HG03520 (cell line): ENCODE results near the gene MYL2.

ENCODE experiments used
- ATAC-seq: cut with Tn5 transposase; IDR thresholded peaks from one replicate; pipeline ENCODE4 v1.9.1; 2021; ENCODE audit warnings: mild to moderate bottlenecking, moderate library complexity; ENCODE audit not compliant: unreplicated experiment

MYL2 gene

DNA sequence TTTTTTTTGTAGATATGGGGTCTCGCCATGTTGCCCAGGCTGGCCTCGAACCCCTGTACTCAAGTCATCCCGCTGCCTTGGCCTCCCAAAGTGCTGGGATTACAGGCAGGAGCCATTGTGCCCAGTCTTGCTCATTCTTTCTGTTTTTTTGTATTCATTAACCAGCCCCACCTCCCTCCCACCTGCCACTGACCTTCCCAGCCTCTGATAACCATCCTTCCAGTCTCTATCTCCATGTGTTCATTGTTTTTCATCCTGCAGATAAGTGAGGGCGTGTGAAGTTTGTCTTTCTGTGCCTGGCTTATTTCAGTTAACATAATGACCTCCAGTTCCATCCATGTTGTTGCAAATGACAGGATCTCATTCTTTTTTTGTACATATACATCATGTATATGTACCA is 19.0 kb downstream of the MYL2 start:
- no peak for ATAC-seq

DNA sequence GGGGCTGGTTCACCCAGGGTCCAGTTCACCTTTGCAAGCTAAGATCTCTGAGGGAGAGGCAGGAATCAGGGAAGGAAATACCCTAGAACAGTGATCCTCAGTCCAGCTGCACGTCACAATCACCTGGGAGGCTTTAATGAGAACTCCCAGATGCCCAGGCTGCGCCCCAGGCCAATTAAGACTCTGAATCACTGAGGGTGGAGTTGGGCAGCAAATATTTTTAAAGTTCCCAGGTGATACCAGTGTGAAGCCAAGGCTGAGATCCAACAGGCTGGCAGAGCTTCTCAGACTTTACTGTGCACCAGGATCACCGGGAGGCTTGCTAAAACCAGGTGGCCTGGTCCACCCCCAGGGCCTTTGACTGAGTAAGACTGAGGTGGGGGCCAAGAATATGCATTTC is 23.8 kb downstream of the MYL2 start:
- ATAC-seq, result no peak

DNA sequence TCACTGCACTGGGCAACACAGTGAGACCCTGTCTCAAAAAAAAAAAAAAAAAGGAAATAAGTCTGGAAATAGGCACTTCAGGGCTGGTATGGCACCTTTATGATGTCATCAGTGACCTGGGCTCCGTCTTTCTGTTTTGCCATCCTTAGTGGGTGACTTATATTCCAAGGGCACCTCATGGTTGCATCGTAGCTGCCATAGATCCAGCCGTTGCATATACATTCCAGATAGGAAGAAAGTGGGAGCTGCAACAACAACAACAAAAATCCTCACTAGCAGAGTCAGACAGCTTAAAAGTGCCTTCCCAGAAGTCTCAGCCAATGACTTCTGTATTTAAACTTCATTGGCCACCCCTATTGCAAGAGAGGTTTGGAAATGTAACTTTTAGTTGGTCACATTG is 26.4 kb downstream of the MYL2 start:
- ATAC-seq, result no peak

DNA sequence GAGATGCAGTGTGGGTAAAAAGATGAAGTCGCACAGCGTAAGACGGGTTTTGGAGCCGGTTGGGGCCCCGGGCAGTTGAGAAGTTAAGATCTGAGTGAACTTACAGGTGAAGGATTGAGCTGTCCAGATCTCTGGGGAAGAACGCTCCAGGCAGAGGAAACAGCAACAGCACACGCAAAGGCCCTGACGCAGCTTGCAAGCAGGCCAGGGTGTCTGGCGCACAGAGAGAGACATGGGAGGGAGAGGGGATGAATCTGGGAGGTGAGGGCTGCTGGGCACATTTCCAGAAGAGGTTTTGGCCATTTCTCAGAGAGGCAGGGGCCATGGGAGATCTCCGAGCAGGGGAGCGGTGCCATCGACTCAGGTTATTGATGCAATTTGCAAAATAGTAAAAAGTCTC is 31.0 kb downstream of the MYL2 start:
- ATAC-seq, result no peak

DNA sequence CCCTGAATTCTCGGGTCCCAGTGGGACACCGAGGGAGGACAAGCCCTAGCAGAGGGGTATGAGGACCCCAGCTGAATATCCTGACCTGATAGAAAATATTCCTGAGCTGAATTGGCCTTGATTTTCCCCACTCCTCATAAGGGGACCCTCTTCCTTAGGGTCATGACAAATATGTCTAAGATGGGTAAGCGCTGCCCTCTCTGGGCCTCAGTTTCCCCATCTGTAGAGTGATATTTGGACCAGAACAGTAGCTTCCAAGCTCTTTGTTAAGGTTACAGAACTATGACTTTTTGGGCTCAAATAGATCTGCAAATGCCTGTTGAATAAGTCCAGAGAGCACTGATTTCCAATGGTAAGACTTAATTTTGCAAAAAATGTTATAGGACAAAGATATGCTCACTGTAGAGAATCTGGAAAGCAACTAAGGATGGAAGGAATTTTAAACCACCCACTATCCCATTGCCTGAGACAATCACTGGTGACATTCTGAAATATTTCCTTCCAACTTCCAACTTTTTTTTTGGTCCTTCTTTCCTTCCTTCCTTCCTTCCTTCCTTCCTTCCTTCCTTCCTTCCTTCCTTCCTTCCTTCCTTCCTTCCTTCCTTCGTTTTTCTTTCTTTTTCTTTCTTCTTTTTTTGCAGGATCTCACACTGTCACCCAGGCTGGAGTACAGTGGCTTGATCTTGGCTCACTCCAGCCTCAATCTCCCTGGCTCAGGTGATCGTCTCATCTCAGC is 32.0 kb downstream of the MYL2 start:
- ATAC-seq, result no peak

DNA sequence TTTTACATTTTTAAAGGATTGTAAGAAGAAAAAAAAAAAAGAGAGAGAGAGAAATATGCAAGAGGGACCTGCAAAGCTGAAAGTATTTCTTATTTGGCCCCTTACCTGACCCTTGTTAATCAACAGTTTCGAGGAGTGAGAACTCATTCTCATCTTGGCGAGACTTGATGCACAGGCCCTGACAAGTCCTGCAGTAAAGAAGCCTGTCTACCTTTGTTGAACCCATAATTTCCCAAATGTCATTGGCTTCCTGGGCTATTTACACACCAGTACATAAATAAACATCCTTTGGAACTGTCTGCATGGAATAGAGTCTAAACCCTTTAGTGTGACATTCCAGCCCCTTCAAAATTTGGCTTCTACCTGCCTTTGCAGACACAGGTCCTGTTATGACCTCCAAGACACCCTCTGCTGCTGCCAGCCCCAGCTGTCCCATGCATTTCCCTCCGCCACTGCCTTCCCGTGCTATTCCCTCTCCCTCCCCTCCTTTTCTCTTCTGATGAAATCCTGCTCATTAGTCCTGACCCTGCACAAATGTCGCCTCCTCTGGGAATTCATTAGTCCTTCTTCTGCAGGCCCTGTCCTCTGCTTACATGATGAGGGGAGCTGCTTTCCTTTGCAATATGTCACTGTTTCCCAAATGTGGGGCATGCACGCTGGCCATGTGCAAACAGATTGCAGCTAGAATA is 35.1 kb downstream of the MYL2 start:
- no peak for ATAC-seq

DNA sequence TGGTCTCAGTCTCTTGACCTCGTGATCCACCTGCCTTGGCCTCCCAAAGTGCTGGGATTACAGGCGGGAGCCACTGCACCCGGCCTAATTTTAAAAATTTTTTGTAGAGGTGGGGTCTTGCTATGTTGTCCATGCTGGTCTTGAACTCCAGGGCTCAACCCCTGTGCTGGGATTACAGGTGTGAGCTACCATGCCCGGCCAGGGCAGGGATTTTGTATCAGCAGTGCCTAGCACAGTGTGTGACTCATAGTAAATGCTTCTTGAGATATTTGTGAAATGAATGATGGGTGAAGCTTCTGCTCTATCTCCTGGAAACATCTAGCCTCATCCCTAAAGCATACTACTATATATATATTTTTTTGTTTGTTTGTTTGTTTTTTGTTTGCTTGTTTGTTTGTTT is 37.1 kb downstream of the MYL2 start:
- ATAC-seq, result no peak

DNA sequence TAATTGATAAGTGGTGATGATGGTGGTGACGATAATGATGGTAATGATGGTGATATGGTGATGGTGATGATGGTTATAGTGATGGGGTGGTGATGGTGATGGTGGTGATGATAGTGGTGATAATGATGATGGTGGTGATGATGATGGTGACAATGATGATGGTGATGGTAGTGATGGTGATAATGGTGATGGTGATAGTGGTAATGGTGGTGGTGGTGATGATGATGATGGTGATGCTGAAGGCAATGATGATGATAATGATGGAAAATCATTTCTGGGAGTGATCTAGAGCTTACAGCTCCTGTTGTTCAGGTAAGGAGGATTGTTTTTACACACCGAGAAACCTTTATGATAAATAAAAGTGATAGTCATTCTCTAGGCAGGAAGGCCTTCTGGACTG is 39.7 kb downstream of the MYL2 start:
- no peak for ATAC-seq

DNA sequence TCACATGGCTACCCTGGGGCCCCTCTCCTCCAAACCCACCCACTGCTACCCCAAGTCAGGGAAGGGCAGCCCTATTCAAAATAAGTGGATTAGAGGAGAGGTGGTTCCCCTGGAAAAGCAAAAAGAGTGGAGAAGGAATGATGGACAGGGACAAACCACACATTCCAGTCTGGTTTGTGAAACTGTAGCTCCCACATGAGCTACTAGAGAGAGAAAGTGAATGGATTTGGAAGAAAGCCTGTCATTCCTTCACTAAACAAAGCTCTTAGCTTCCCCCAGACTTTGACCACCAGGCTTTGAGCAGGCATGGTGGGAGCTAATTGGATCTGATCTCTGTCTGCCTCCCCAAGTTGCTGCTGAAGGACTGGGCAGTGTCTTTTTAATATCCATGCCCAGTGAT is 45.6 kb downstream of the MYL2 start:
- ATAC-seq, result no peak

DNA sequence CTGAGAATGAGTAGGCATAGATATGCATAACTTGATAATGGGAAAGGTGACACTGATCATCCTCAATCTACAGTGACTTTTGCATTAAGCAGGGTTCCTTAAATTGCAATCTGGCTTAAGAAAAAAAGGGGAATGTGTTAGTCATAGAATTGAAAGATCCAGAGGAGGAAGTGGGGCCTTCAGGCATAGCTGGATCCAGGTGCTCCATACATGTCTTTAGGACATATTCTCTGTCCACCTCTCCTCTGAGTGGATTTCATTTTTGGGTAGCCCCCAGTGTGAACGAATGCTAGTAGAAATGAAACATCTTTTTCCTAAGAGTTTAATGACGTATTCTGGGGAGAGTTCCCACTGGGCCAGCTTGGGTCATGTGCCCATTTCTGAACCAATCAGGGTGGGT is 46.0 kb downstream of the MYL2 start:
- no peak for ATAC-seq

DNA sequence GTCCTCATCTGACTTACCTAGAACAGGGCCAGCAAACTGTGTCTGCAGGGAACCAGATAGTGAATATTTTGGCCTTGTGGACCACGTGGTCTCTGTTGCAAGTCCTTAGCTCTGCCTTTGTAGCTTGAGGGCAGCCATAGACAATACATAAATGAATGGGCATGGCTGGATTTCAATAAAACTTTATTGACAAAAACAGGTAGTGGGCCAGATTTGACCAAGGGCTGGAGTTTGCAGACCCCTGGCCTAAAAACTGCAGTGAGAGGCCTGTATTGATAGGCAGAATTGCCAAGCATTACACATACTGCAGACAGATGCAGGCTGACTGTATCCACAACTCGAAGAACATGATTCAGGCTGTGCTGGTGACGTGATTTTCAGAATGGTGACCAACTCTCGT is 48.3 kb downstream of the MYL2 start:
- no peak for ATAC-seq

DNA sequence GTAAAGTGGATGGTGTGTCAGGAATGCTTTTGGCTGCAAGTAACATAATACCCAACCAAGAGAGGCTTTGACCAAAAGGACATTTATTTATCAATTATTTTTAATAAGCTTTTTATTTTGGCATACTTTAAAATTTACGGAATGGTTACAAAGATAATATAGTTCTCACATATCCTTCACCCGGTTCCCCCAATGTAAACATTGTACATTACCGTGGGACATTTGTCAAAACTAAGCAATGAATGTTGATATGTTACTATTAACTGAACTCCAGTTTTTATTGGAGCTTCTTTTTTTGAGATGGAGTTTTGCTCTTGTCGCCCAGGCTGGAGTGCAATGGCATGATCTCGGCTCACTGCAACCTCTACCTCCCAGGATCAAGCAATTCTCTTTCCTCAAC is 50.6 kb downstream of the MYL2 start:
- no peak for ATAC-seq

DNA sequence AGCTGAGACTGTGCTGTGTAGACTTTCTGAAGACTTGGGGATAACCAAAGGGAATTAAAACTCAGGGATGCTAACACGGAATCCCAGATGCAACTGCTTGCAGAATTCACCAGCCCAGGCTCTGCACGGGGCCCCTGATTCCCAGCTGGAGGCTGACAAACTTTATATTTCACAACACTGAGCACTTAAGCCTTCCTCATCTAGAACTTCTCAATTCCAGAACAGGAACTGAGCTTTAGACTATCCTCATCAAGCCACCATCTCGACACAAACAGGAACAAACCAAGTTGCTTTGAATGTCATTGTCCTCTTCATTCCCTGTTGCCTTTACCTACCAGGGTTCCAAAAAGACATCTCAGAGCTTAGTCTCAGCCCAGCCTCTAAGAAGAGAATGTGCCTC is 51.4 kb downstream of the MYL2 start:
- ATAC-seq, result no peak

DNA sequence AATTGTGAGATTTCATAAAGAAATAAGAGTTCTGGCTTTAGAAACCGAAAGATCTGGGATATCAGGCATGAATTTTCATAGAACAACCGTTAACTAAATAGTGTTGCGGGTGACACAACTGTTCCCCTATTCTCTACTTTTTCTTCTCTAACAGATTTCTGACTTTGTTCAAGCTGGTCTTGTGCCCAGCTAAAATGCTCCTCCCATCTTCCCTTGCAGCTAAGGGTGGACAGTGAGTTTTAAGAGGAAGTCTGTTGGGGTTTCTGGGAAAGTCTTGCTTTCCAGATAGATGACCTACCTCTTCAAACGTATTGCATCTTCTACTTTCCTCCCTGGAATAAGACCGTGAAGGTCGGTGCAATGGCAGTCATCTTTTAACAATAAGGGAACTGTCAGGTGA is 54.9 kb downstream of the MYL2 start:
- no peak for ATAC-seq

DNA sequence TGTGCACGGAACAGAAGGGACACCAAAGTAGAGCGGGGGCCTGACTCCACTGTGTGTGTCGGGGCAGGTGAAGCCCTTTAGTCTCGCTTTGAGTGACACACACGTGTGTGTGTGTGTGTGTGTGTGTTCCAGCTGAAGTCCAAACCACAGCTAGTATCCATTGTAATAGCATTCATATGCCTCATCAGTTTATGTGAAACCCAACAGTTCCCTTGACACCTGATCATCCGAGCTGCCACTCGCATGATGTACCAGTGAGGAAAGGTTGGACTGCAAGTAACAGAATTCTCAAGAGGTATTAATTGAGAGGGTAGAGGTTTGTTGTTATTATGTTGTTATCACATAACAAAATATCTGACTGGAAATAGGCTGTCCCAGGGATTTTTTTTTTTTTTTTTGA is 57.2 kb downstream of the MYL2 start:
- ATAC-seq, result no peak

DNA sequence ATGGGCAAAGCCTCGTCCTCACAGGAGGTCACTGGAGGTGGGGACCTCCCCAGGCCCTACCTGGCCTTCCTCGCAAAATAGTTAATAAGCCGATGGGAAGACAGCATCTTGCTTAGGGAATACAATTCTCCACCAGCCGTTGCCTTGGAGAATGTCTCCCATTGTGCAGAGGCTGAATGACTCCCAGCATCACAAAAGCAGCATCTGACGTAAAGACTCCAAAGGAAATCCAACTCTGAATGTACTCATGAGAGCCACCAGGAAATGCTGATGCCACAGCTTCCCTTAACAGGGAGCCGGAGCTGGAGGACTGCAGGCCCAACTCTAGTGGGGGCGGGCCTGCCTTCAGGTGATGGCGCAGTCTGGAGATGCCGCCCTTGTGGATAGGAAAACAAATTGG is 58.0 kb downstream of the MYL2 start:
- ATAC-seq, result no peak

DNA sequence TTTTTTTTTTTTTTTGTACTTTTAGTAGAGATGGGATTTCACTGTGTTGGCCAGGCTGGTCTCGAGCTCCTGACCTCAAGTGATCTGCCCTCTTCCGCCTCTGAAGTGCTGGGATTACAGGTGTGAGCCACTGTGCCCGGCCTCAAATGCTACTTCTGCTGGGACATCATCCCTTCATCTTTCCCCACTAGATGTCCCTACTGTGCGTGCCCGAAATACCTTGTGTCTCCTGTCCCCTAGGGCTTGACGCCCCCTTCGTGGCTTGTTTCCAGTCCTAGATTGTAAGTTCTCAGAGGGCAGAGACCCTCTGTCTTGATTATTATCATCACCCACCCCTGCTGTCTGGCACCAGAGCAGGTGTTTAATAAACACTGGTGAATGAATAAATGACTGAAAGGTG is 58.6 kb downstream of the MYL2 start:
- no peak for ATAC-seq
